Cardiac septum (tissue), 1 donor: Measurements from ENCODE around the gene TEX11. TPM values are rescaled to one million over a fixed set of nuclear protein-coding genes. Genes with fewer than 3 reads are reported as not detected.
"Not testable (repeated sequence)": the region's sequence is repeated elsewhere in the genome, so short reads cannot be mapped to it uniquely, and the experiment has no call there.

Experiments used
- DNase-seq: peaks from one replicate; pipeline ENCODE4 v3.0.0-alpha.2; 2020; ENCODE audit warnings: low spot score
- intact Hi-C: fragments of 100-400 bp; cut with DNase I; formaldehyde crosslinking; loops from one replicate; pipeline ENCODE4 v1.14.0; 2022
- total RNA-seq: library from RNA; stranded (reverse); fragmentation: NEBNext Ultra II Directional; extraction: Animal tissue kit (Norgen Biotek cat#: 25700); gene quantifications from one replicate; pipeline ENCODE4 v1.2.1, GENCODE V29; 2021
- donor health status: DM: no; HTN: no; CAD: no.

The TEX11 gene
- total RNA-seq, 1 donor from 2014 or later: not detected

DNA sequence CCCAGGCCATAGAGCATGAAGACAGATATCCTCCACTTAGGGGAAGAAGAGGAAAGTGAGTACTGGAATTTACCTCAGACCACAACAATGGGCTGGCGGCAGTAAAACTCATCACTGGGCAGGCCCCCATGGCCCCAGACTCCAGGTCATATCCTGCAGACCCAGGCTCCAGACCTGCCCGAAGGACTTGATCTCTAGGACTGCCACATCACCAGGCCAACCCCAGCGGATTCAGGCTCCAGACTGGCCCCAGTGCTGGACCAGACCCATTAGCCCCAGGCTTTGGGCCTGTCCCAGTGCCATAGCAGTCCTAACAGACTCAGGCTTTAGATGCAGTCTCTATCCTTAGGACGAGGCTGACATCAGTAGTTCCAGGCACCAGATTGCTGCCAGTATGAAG lies 273.3 kb downstream of the TEX11 start:
- intact Hi-C loops: no loop called here
- DNase-seq: no peak

DNA sequence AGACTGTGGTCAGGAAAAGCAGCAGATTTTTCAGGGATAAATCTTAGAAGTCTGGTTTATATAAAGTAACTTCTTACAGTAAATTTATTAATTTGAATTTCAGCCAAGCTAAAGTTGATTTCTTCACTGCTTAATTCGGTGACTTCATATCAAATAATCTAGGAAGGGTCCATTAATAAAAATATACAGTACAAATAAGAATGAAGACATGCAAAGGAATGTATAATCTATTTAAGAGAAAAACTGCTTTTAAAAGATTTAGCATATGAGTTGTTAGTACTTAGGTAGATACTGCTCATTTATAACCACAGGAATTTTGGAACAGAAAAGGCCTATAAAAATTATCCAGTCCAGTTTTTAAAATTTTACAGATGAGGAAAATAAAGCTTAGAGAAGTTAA lies 286.8 kb downstream of the TEX11 start:
- intact Hi-C loops: no loop called here
- no peak for DNase-seq

DNA sequence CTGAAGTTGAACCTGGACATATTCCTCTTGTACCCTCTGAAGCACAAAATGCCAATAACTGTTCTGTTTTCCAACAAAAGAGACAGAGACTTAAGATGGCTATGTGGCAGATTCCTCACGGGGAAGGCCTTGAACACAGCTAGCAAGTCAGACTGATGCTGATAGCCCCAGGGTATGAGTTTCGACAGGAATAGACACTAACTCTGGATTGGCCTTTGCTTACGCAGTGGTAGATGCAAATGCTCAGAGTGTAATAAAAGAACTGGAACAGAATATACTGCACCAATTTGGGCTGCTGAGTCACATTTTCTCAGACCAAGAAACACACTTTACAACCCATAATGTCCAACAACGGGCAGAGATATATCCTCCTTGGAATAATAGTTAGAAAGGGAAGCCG lies 290.0 kb downstream of the TEX11 start:
- intact Hi-C loops: no loop called here

DNA sequence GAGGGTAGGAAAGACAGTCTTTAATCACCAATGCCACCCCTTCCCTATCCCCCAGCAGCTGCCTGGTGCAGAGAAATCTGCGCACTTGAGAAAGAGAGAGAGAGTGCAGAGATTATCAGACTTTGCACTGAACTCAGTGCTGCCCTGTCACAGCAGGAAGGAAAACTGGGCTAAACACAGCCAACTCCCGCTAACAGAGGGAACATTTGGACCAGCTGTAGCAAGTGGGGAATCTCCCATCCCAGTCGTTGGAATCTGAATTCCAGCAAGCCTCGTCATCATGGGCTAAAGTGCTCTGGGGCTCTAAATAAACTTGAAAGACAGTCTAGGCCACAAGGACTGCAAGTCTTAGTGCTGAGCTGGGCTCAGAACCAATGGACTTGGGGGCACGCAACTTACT lies 295.2 kb downstream of the TEX11 start:
- no peak for DNase-seq

More for the DNA sequence above, 290.0 kb downstream of the TEX11 start:
- DNase-seq: no peak

DNA sequence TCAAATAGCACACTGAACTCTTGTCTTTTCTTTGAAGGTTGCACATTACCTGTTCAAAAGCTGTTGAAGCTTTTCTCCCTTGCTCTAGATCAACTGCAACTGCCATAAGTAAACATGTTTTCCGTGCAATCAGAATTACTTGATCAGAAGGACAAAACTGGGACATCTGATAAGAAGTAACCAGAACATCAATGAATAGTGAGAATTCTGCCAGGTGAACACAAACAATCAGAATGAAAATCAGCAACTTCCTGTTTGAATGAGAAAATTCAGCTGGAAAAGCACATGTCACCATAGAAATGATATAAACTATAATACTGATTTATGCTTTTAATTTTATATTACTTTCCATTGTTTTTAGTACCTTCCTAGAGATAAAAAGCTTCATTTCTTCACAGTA lies 303.2 kb downstream of the TEX11 start:
- intact Hi-C loops: no loop called here
- DNase-seq: no peak

More for the DNA sequence above, 295.2 kb downstream of the TEX11 start:
- intact Hi-C loops: no loop called here

DNA sequence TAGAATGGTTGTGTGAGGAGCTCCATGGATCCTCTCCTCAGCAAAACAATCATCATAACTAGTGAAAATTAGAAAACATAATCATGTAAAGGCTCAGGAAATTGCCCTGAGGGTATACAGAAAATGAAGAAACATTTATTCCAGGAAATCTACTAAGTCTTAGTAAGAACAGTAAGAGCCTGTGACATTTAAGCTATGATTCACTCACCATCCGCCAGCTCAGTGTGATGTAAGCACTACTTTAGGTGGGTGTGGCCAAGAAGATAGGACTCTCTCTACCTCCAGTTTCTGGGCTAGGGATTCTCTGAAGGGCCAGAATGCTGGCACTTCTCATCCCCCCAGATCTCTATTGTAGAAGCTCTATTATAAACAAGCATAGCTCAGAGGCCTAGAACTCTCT lies 316.4 kb downstream of the TEX11 start:
- no peak for DNase-seq
- intact Hi-C loops: no loop called here

DNA sequence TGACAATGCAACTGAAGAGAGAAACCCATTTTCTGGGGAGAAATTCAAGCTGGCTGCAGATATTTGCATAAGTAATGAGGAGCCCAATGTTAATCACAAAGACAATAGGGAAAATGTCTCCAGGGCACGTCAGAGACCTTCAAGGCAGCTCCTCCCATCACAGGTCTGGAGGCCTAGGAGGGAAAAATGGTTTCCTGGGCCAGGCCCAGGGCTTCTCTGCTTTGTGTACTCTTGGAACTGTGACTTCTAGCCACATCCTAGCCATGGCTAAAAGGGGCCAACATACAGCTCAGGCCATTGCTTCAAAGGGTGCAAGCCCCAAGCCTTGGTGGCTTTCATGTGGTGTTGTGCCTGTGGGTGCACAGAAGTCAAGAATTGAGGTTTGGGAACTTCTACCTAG lies 321.4 kb downstream of the TEX11 start:
- intact Hi-C loops, DNase-seq: not testable (repeated sequence)

DNA sequence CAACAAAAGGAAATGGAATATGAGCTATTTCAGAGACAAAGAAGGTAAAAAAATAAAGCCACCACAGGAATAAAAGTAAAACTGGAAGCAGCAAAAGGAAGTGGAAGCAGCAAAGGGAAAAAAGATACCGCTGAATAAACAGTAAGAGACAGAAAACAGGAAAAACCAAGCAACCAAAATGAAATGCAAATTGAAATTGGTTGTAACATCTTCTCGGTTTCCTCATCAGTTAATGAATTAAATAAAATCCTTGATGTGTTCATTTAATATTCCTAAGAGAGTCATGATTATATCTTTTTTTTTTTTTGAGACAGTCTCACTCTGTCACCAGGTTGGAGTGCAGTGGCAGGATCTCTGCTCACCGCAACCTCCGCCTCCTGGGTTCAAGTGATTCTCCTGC lies 331.1 kb downstream of the TEX11 start:
- DNase-seq: no peak
- intact Hi-C loops: no loop called here

DNA sequence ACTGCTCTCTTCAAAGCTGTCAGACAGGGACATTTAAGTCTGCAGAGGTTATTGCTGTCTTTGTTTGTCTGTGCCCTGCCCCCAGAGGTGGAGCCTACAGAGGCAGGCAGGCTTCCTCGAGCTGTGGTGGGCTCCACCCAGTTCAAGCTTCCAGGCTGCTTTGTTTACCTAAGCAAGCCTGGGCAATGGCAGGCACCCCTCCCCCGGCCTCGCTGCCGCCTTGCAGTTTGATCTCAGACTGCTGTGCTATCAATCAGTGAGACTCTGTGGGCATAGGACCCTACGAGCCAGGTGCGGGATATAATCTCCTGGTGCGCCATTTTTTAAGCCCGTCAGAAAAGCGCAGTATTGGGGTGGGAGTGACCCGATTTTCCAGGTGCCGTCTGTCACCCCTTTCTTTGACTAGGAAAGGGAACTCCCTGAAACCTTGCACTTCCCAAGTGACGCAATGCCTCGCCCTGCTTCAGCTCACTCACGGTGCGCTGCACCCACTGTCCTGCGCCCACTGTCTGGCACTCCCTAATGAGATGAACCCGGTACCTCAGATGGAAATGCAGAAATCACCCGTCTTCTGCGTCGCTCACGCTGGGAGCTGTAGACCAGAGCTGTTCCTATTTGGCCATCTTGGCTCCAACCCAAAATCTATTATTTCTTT lies 338.5 kb downstream of the TEX11 start:
- DNase-seq, intact Hi-C loops: not testable (repeated sequence)

DNA sequence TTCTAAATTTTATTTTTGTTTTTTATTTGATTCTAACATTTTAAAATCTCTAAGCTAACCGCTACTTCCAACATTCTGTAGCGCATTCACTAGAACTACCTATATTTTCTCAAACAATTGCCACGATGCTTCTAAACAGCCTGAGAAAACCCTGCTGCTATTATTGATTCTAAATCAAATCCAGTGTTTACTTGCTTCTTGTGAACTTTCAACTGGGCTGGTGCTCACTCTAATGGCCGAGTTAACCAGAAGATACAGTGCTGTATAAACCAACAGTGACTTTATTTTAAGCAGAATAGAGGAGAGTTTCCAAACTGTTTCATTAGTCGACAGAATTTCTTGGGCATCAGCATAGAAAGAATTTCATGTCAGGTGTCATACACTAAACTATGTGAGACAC lies 353.6 kb downstream of the TEX11 start:
- intact Hi-C loops: loop anchor here (5.0 kb wide), 1 partner anchor 103 kb away; no protein-coding TSS in a partner anchor
- no peak for DNase-seq

DNA sequence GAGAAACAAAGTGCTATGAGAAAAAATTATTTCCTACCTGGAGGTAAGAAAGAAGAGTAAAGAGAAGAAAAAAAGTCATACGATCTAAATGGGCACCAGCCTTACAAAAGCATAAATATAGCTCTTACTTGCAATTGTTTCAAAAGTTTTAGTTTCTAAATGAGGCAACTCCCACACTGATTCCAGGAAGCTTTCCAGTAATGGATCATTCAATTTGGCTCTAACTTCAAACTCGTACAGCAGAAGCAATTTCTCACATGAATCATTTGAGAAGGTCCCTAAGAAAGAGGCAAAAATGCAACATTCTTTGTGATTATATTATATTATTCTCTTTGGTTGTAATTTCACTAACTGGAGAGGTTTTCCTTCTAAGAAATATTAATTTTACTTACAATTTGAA lies 354.0 kb downstream of the TEX11 start:
- intact Hi-C loops: loop anchor here (5.0 kb wide), 1 partner anchor 102 kb away; no protein-coding TSS in a partner anchor

DNA sequence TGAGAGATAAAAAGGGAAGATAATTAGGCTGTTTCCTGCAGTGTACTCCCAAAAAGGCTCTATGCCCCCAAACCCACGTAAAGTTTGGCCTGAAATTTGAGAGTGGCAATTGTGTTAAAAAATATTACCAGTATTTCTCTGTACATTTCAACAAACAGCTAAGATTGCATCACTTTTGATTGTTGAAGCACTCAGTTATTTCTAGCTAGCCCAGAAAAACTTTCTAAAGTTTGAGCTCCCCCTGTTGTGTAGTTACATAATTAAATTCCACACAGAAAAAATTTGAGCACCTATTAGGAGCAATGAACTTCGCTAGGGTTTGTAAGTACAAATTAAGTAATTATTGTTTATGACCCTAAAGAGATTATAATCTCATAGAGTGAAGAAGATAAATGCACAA lies 354.4 kb downstream of the TEX11 start:
- intact Hi-C loops: loop anchor here (5.0 kb wide), 1 partner anchor 102 kb away; no protein-coding TSS in a partner anchor
- no peak for DNase-seq

More for the DNA sequence above, 354.0 kb downstream of the TEX11 start:
- no peak for DNase-seq

DNA sequence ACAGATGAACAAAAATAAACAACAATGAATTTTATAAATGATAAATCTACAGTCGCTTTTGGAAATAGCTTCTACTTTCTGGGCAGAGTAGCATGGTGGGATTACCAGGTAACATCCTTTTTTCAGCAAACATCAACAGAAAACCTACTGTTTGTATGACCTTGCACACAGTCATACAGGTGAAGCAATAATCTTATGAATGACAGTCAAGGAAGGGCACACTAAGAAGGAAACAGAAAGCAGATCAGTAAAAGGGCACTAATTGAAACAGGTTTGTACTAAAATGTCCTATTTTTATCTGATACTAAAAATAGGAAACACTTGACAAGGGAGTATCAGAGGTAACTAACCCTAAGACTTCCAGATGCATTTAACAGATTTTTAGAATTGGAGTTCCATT lies 355.0 kb downstream of the TEX11 start:
- DNase-seq: no peak
- intact Hi-C loops: loop anchor here (5.0 kb wide), 1 partner anchor 101 kb away; no protein-coding TSS in a partner anchor

DNA sequence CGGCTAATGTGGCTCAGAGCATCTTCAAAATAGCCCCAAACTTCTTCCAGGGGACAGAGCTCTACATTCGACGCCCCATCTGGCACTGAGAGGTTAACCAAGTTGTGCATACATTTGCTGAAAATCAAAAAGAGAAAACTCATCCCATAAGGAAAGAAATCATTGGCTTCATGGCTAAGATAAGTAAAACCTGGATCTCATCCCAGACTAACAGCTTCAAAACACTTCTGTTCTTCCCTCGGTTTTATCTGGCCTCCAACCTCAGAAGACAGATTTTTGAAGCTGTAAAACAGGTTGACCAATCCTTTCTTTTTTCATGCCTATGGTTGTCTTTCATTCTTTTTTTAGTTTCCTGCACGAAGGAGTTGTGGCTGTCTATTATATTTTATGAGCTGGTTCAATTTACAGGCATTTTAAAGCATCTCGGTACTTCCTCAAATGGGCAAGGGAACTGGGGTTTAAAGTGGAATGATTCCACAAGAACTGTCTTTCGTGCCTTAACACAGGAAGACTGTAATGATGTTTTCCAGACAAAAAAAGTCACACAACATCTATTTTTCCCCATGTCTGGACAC lies 356.3 kb downstream of the TEX11 start:
- intact Hi-C loops: loop anchor here (5.0 kb wide), 1 partner anchor 100 kb away; no protein-coding TSS in a partner anchor
- no peak for DNase-seq

DNA sequence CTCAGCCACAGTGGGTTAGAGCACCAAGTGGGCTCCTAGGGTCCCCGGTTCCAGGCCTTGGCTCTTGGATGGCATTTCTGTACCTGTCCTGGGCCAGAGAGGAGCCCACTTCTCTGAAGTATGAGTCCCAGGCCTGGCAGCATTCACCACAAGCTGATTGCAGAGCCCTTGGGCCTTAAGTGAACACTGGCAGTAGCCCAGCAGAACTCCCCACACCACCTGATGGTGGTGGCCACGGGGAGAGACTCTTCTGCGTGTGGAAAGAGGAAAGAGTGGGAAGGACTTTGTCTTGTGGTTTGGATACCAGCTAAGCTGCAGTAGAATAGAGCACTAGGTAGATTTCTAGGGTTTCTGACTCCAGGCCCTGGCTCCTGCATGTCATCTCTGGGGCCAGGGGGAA lies 359.1 kb downstream of the TEX11 start:
- no peak for DNase-seq
- intact Hi-C loops: no loop called here

DNA sequence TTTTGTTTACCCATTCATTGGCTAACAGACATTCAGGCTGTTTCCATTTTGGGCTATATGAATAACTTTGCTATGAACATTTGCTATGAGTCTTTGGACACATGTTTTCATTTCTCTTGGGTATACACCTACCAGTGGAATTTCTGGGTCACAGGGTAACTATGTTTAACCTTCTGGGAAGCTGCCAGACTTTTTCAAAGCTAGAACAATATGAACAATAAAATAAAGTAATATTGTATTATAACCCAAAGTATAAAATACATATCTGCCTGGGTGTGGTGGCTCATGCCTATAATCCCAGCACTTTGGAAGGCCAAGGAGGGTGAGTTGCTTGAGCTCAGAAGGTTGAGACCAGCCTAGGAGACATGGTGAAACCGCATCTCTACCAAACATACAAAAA lies 373.3 kb downstream of the TEX11 start:
- DNase-seq: no peak
- intact Hi-C loops: no loop called here

DNA sequence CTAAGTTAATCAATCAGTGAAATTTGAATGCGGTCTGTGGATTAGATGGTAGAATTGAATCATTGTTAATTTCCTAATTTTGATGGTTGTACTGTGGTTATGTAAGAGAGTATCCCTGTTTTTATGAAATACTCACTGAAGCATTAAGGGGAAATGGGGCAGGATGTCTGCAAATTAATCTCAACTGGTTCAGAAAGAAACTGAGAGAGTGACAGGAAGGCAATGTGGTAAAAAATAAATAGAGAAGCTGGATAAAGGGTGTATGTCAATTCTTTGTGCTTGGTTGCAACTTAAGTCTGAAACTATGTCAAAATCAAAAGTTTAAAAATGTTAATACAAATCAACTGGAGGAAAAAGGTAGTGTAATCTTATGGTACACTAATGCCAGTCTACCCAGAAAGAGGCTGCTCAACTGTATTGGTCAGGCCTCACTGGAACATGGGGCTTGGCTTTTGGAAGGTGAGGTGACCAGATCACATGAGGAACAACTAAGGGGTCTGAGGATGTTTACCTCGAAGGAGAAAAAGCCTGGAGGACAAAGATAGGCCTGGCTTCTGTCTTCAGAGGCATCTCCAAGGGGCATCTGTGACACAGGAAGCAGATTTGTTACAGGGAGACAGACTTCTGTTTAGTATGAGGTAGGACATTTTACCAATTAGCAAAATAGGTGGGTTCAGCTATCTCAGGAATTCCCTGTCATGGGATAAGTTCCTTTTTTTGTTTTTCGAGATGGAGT lies 380.7 kb downstream of the TEX11 start:
- no peak for DNase-seq
- intact Hi-C loops: no loop called here

DNA sequence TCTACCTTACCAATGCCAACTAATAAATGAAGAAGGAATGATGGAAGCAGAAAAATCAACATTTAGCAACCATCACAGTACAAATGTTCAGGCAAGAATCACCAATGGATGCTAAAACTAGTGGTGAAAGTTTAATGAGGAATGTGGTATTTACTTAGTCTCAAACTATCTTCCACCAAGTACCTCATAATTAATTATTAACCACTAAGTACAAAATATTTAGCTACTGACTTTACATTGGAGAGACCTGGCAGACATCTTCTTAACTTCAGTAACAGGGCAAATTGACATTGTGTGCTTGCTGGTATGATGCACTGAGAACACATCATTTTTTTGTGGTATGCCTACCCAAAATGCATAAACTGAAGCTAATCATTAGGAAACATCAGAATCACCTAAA lies 381.5 kb downstream of the TEX11 start:
- intact Hi-C loops: no loop called here

DNA sequence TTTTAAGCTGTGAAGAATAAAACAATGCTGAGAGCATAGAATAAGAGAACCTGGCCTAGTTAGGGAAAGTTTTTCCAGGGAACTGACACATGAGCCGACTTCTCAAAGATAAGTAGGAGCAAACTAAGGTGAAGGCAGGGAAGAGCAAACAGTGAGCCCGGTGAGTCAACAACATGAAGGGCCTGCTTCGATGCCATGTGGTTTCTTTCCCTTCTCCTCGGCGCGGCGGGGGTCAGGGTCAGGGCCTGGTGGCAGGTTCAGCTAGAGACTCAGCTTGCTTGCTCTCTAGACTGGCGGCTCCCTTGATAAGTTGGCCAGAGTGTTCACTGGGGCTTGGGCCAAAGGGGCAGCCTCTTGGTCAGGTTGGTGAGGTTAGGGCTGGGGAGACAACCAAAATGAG lies 382.8 kb downstream of the TEX11 start:
- intact Hi-C loops: no loop called here
- DNase-seq: no peak

More for the DNA sequence above, 381.5 kb downstream of the TEX11 start:
- no peak for DNase-seq

DNA sequence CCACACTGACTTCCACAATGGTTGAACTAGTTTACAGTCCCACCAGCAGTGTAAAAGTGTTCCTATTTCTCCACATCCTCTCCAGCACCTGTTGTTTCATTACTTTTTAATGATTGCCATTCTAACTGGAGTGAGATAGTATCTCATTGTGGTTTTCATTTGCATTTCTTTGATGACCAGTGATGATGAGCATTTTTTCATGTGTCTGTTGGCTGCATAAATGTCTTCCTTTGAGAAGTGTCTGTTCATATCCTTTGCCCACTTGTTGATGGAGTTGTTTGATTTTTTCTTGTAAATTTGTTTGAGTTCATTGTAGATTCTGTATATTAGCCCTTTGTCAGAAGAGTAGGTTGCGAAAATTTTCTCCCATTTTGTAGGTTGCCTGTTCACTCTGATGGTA lies 392.8 kb downstream of the TEX11 start:
- intact Hi-C loops: not testable (repeated sequence)

DNA sequence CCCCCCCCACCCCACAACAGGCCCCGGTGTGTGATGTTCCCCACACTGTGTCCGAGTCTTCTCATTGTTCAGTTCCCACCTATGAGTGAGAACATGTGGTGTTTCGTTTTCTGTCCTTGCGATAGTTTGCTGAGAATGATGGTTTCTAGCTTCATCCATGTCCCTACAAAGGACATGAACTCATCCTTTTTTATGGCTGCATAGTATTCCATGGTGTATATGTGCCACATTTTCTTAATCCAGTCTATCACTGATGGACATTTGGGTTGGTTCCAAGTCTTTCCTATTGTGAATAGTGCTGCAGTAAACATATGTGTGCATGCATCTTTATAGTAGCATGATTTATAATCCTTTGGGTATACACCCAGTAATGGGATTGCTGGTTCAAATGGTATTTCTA lies 393.2 kb downstream of the TEX11 start:
- intact Hi-C loops, DNase-seq: not testable (repeated sequence)

More for the DNA sequence above, 392.8 kb downstream of the TEX11 start:
- not testable (repeated sequence) for DNase-seq
